SHP77 treated with DMSO at 0.1 percent for 48 hours (cell line): ENCODE results near the gene A2M.

Source experiments
- DNase-seq: peaks from one replicate; lab custom pipeline; 2025; lab: John Stamatoyannopoulos, UW

The A2M gene

GRCh38 chr12:9072481-9073038, 43.2 kb downstream of the A2M start:
- DNase-seq: no peak

GRCh38 chr12:9071969-9072368, 43.8 kb downstream of the A2M start:
- DNase-seq: no peak

GRCh38 chr12:9071518-9071917, 44.2 kb downstream of the A2M start:
- DNase-seq: no peak

GRCh38 chr12:9070351-9070750, 45.4 kb downstream of the A2M start:
- no peak for DNase-seq

- no peak for DNase-seq
Measured at GRCh38 chr12:9068600-9068999, 47.1 kb downstream of the A2M start.

GRCh38 chr12:9068086-9068485, 47.6 kb downstream of the A2M start:
- no peak for DNase-seq

GRCh38 chr12:9066755-9067423, 48.8 kb downstream of the A2M start:
- no peak for DNase-seq

GRCh38 chr12:9066183-9066623, 49.5 kb downstream of the A2M start:
- DNase-seq: no peak

GRCh38 chr12:9065607-9065856, 50.2 kb downstream of the A2M start:
- DNase-seq: no peak

GRCh38 chr12:9064815-9065606, 50.7 kb downstream of the A2M start:
- DNase-seq: no peak

GRCh38 chr12:9064201-9064814, 51.4 kb downstream of the A2M start:
- peak; percentile 35 for DNase-seq

- no peak for DNase-seq
Measured at GRCh38 chr12:9052610-9053009, 63.1 kb downstream of the A2M start.

- DNase-seq: peak; percentile 52
Measured at GRCh38 chr12:9051158-9051550, 64.6 kb downstream of the A2M start.

- no peak for DNase-seq
Measured at GRCh38 chr12:9050521-9051157, 65.1 kb downstream of the A2M start.

GRCh38 chr12:9049520-9050133, 66.1 kb downstream of the A2M start:
- DNase-seq: no peak

GRCh38 chr12:9048930-9049329, 66.8 kb downstream of the A2M start:
- no peak for DNase-seq

GRCh38 chr12:9047105-9047504, 68.6 kb downstream of the A2M start:
- no peak for DNase-seq

GRCh38 chr12:9043766-9044165, 72.0 kb downstream of the A2M start:
- DNase-seq: no peak

- no peak for DNase-seq
Measured at GRCh38 chr12:9041321-9041720, 74.4 kb downstream of the A2M start.

- DNase-seq: no peak
Measured at GRCh38 chr12:9040484-9041186, 75.1 kb downstream of the A2M start.

GRCh38 chr12:9039397-9039977, 76.2 kb downstream of the A2M start:
- no peak for DNase-seq
